Endothelial cell of umbilical vein (primary cell): ENCODE measurements around the gene MYOCD. TPM values are rescaled to one million over a fixed set of nuclear protein-coding genes. Genes with fewer than 3 reads are reported as not detected.

Experiments used
- BruUV-seq: library from RNA; stranded (reverse); fragments of 400-500 nt; replicated peaks from 2 replicates; lab custom pipeline; 2021; lab: Mats Ljungman, UMichigan
- CTCF ChIA-PET: fragments of 300-600, 350-600 bp; sonication (Branson Sonifier 250); formaldehyde crosslinking; loops from one replicate; lab custom pipeline; 2021; ENCODE audit warnings: antibody characterized with exemption, inconsistent platforms; lab: Charles Lee
- POLR2A ChIA-PET: fragments of 300-600, 350-600 bp; sonication (Branson Sonifier 250); formaldehyde crosslinking; loops from one replicate; lab custom pipeline; 2021; ENCODE audit warnings: antibody characterized with exemption, inconsistent platforms; lab: Charles Lee
- DNase-seq: peaks from one replicate; pipeline ENCODE4 v3.0.0-alpha.2; 2011; ENCODE audit warnings: low read depth, low spot score
- FAIRE-seq: peaks from 2 replicates; lab custom pipeline; 2011; peaks lifted over from hg19 to GRCh38; lab: Jason Lieb, UNC
- H2AFZ ChIP-seq: 2 replicates; pipeline ENCODE4 v1.6.0; 2012; ENCODE audit warnings: low read depth, low read length, control low read depth, inconsistent platforms
- H3K27ac ChIP-seq: 2 replicates; pipeline ENCODE4 v1.5.1; 2011; ENCODE audit warnings: low read depth, mild to moderate bottlenecking, control low read depth, low read length, moderate library complexity; ENCODE audit not compliant: insufficient read depth
- H3K27me3 ChIP-seq, 2 experiments: 2 replicates each; pipeline versions ENCODE4 v1.6.0 to v1.6.1; 2011; ENCODE audit warnings: low read length in 2 of 2, mixed read lengths in 1 of 2; ENCODE audit not compliant: control insufficient read depth in 2 of 2, insufficient read depth in 2 of 2
- H3K36me3 ChIP-seq, 2 experiments: 2 replicates in 1 of 2; 3 replicates in 1 of 2; pipeline ENCODE4 v1.5.1; 2011; ENCODE audit warnings: low read length in 2 of 2, mild to moderate bottlenecking in 1 of 2, moderate library complexity in 1 of 2; ENCODE audit not compliant: control insufficient read depth in 2 of 2, insufficient read depth in 2 of 2; ENCODE audit errors: extremely low read depth in 1 of 2
- H3K4me1 ChIP-seq: 3 replicates; pipeline ENCODE4 v1.5.1; 2011; ENCODE audit warnings: mild to moderate bottlenecking, low read length; ENCODE audit not compliant: control insufficient read depth, insufficient read depth; ENCODE audit errors: extremely low read depth
- H3K4me2 ChIP-seq: 2 replicates; pipeline ENCODE4 v1.6.1; 2011; ENCODE audit warnings: low read length, control low read depth, mixed read lengths; ENCODE audit not compliant: insufficient read depth
- H3K4me3 ChIP-seq, 3 experiments: fragments of 200-600 bp in 1 of 3; sonication (generic), shearing (Covaris generic) in 1 of 3; replicated peaks in 1 of 3; 2 replicates each; pipeline ENCODE4 v1.5.1; 2011 to 2016; ENCODE audit warnings: control low read depth in 3 of 3, low read length in 3 of 3, mild to moderate bottlenecking in 2 of 3, inconsistent platforms in 1 of 3, low read depth in 1 of 3, moderate library complexity in 1 of 3; ENCODE audit not compliant: insufficient read depth in 1 of 3
- H3K79me2 ChIP-seq: 2 replicates; pipeline ENCODE4 v1.6.0; 2012; ENCODE audit warnings: low read length, inconsistent platforms; ENCODE audit not compliant: control insufficient read depth, insufficient read depth
- H3K9ac ChIP-seq: replicated peaks from 2 replicates; pipeline ENCODE3; 2011; ENCODE audit warnings: low read length, control low read depth; ENCODE audit not compliant: insufficient read depth; ENCODE audit errors: extremely low read depth
- H3K9me1 ChIP-seq: replicated peaks from 3 replicates; pipeline ENCODE4 v1.6.0; 2011; ENCODE audit warnings: mild to moderate bottlenecking, low read length; ENCODE audit not compliant: control insufficient read depth, insufficient read depth; ENCODE audit errors: extremely low read depth
- H3K9me3 ChIP-seq: replicated peaks from 2 replicates; pipeline ENCODE4 v1.5.1; 2012; ENCODE audit warnings: low read length, inconsistent platforms; ENCODE audit not compliant: control insufficient read depth, insufficient read depth
- H4K20me1 ChIP-seq: replicated peaks from 2 replicates; pipeline ENCODE3; 2011; ENCODE audit warnings: mild to moderate bottlenecking, low read length; ENCODE audit not compliant: control insufficient read depth, insufficient read depth; ENCODE audit errors: extremely low read depth
- CTCF ChIP-seq, 2 donors: IDR thresholded peaks; 1 replicate in 1 of 2; 2 replicates in 1 of 2; pipeline ENCODE4 v1.5.1; 2011; ENCODE audit warnings: low read length in 2 of 2, mild to moderate bottlenecking in 2 of 2, moderate library complexity in 2 of 2, control low read depth in 1 of 2, inconsistent platforms in 1 of 2, low read depth in 1 of 2; ENCODE audit not compliant: insufficient read depth in 1 of 2; ENCODE audit errors: extremely low read depth in 1 of 2
- EZH2 ChIP-seq: IDR thresholded peaks from 2 replicates; pipeline ENCODE4 v1.6.1; 2012; ENCODE audit warnings: borderline replicate concordance, low read depth, mild to moderate bottlenecking, moderate library complexity, low read length, inconsistent platforms; ENCODE audit not compliant: severe bottlenecking
- FOS ChIP-seq: IDR thresholded peaks from 2 replicates; pipeline ENCODE4 v1.6.1; 2011; ENCODE audit warnings: mild to moderate bottlenecking, low read length, moderate library complexity, borderline replicate concordance; ENCODE audit not compliant: insufficient read depth
- GATA2 ChIP-seq: IDR thresholded peaks from 2 replicates; pipeline ENCODE4 v1.7.0; 2011; ENCODE audit warnings: low read depth, mild to moderate bottlenecking, moderate library complexity, mixed read lengths, low read length; ENCODE audit not compliant: insufficient read length, insufficient read depth
- JUN ChIP-seq: IDR thresholded peaks from 2 replicates; pipeline ENCODE4 v1.6.1; 2011; ENCODE audit warnings: borderline replicate concordance, low read depth; ENCODE audit not compliant: insufficient read length, insufficient read depth
- MYC ChIP-seq: IDR thresholded peaks from one replicate; pipeline ENCODE4 v1.6.1; 2011; ENCODE audit warnings: mild to moderate bottlenecking, low read depth, low read length
- POLR2A ChIP-seq: IDR thresholded peaks from 2 replicates; pipeline ENCODE4 v1.6.1; 2012; ENCODE audit warnings: low read depth, mild to moderate bottlenecking, control low read depth, low read length
- POLR2AphosphoS5 ChIP-seq: IDR thresholded peaks from 2 replicates; pipeline ENCODE4 v1.6.1; 2012; ENCODE audit warnings: low read depth, mild to moderate bottlenecking, control low read depth, low read length, moderate library complexity; ENCODE audit not compliant: insufficient read depth
- dilution Hi-C: fragments of 300-500 bp; cut with MboI; formaldehyde crosslinking; loops from one replicate; pipeline ENCODE4 v1.15.0; 2019; ENCODE audit warnings: low sequenced_read_pairs; ENCODE audit not compliant: extremely low pct_ligation_motif_present
- intact Hi-C: fragments of 100-400 bp; cut with micrococcal nuclease; formaldehyde crosslinking; loops from one replicate; pipeline ENCODE4 v1.10.0; 2022
- polyA plus RNA-seq, 4 experiments: library from polyadenylated mRNA; depleted of rRNA in 3 of 4; stranded (reverse) in 3 of 4; unstranded in 1 of 4; fragments of >200 nt; gene quantifications; 2 replicates each; pipeline versions ENCODE4 v1.2.1 to v1.2.3, GENCODE V29; 2011 to 2012; ENCODE audit warnings: missing spikeins in 1 of 4
- total RNA-seq: library from RNA; stranded (reverse); gene quantifications from 2 replicates; pipeline ENCODE4 v1.2.3, GENCODE V29; 2021
- TF ChIP-seq, protein P1 (sequence below): IDR thresholded peaks from 2 replicates; pipeline ENCODE4 v1.6.1; 2011; ENCODE audit not compliant: insufficient read depth, insufficient read length

Gene MYOCD
- total and polyA plus RNA-seq, 2 donors (not counting 3 experiments of a cell fraction or from before 2014, with no cell fraction given) = not detected

DNA sequence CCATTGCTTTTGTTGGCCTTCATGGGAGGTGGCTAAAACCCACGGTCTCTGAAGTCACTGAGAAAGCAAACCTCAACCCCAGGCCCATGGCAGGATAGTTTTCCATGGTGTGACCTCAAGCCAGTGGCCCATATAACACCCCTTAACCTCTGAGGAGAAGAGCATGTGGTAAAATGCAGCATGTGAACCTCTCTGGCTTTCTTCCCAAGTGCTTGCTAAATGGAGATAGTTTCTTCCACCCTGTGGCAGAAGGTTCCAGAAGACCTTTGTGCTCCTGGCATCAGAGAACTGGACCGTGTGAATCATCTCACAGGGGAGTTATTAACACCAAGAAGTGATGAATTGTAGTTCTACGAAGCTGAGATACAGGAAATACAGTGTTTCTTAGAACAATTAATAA, 47.3 kb downstream of the MYOCD start:
- DNase-seq = no peak
- H3K9me1 ChIP-seq = no peaks in the 10 kb centered on the region
- no peak overlapping the region for H3K9ac ChIP-seq
- H3K9me3 ChIP-seq = no peaks in the 10 kb centered on the region
- dilution Hi-C loops (no loop called here), intact Hi-C loops (no loop called here)
- POLR2A ChIA-PET = no interaction called here
- no peaks in the 10 kb centered on the region for H3K79me2 ChIP-seq
- no peaks in the 10 kb centered on the region for H3K36me3 ChIP-seq
- H4K20me1 ChIP-seq = no peaks in the 10 kb centered on the region
- FAIRE-seq = no peak
- TF ChIP-seq POLR2AphosphoS5 (no peak), POLR2A (no peak), JUN (no peak), FOS (no peak), GATA2 (no peak), CTCF (IDR thresholded peaks at IDR 0.05; ENCODE audit: extremely low read depth in 1 of 2, insufficient read depth in 1 of 2, low read depth in 1 of 2, low read length in 2 of 2) (no peak), MYC (no peak), EZH2 (no peak)
- TF ChIP-seq, protein P1, sequence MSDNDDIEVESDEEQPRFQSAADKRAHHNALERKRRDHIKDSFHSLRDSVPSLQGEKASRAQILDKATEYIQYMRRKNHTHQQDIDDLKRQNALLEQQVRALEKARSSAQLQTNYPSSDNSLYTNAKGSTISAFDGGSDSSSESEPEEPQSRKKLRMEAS = no peak
- H3K27ac ChIP-seq = no peak overlapping the region
- CTCF ChIA-PET = no interaction called here
- no peaks in the 10 kb centered on the region for H3K27me3 ChIP-seq
- no peak overlapping the region for H2AFZ ChIP-seq
- H3K4me3 ChIP-seq = no peak overlapping the region
- no TSS peak for BruUV-seq
- no peak overlapping the region for H3K4me2 ChIP-seq
- no peaks in the 10 kb centered on the region for H3K4me1 ChIP-seq
